GM19468 (cell line): ENCODE measurements around the gene LONRF2.

ENCODE experiments used
- ATAC-seq: cut with Tn5 transposase; IDR thresholded peaks from one replicate; pipeline ENCODE4 v1.9.1; 2021; ENCODE audit warnings: mild to moderate bottlenecking, moderate library complexity, moderate number of reproducible peaks; ENCODE audit not compliant: unreplicated experiment; ENCODE audit errors: extremely low read depth

The LONRF2 gene

GRCh38 chr2:100240386-100240785 lies 81.9 kb downstream of the LONRF2 start:
- ATAC-seq = no peak

- ATAC-seq = no peak
Observed at GRCh38 chr2:100239486-100240210, 82.7 kb downstream of the LONRF2 start.

- ATAC-seq = no peak
Observed at GRCh38 chr2:100238471-100238870, 83.8 kb downstream of the LONRF2 start.

- no peak for ATAC-seq
Observed at GRCh38 chr2:100237770-100238169, 84.5 kb downstream of the LONRF2 start.

- no peak for ATAC-seq
Observed at GRCh38 chr2:100237163-100237562, 85.1 kb downstream of the LONRF2 start.

- ATAC-seq = no peak
Observed at GRCh38 chr2:100236166-100236565, 86.1 kb downstream of the LONRF2 start.

GRCh38 chr2:100235581-100235980 lies 86.7 kb downstream of the LONRF2 start:
- ATAC-seq = no peak

- ATAC-seq = peak; percentile 83
Observed at GRCh38 chr2:100235098-100235497, 87.2 kb downstream of the LONRF2 start.

- ATAC-seq = no peak
Observed at GRCh38 chr2:100234141-100234540, 88.2 kb downstream of the LONRF2 start.

GRCh38 chr2:100233061-100233460 lies 89.2 kb downstream of the LONRF2 start:
- no peak for ATAC-seq

GRCh38 chr2:100230754-100231153 lies 91.5 kb downstream of the LONRF2 start:
- no peak for ATAC-seq

- ATAC-seq = no peak
Observed at GRCh38 chr2:100228967-100229366, 93.3 kb downstream of the LONRF2 start.

- ATAC-seq = no peak
Observed at GRCh38 chr2:100228415-100228814, 93.9 kb downstream of the LONRF2 start.

GRCh38 chr2:100224988-100225710 lies 97.2 kb downstream of the LONRF2 start:
- ATAC-seq = no peak

- ATAC-seq = no peak
Observed at GRCh38 chr2:100223502-100223901, 98.8 kb downstream of the LONRF2 start.
